Upper lobe of left lung (tissue), 4 donors: Measurements from ENCODE around the gene PIGQ.
A peak's percentile ranks its signal among the peaks of the same experiment; 100 is the strongest.

Experiments used
- CTCF ChIP-seq, 6 experiments: fragments of 450-650 bp in 4 of 6; fragments of 200-600 bp in 2 of 6; sonication (generic) in 2 of 6; IDR thresholded peaks; one replicate each; pipeline ENCODE4 v1.5.1; 2016 to 2019; ENCODE audit warnings: antibody characterized with exemption in 6 of 6
- POLR2A ChIP-seq, 4 donors: fragments of 450-650 bp; IDR thresholded peaks; one replicate each; pipeline ENCODE4 v1.5.1; 2016 to 2017; ENCODE audit warnings: antibody characterized with exemption in 4 of 4, mild to moderate bottlenecking in 2 of 4
- POLR2AphosphoS5 ChIP-seq, 2 donors: sonication (generic); formaldehyde crosslinking; IDR thresholded peaks; one replicate each; pipeline ENCODE4 v1.5.1; 2017; ENCODE audit warnings: antibody characterized with exemption in 2 of 2

- peak in 1 of 2 donors; percentile 18 for TF ChIP-seq POLR2AphosphoS5 (IDR thresholded peaks at IDR 0.05)
- TF ChIP-seq POLR2A (IDR thresholded peaks at IDR 0.05): peak in 2 of 4 donors; percentile 32 to 38
- TF ChIP-seq CTCF (IDR thresholded peaks at IDR 0.05): no peak
Observed at GRCh38 chr16:528111-529011, 41.4 kb upstream of the PIGQ start.
